HG03460 (cell line): Measurements from ENCODE around the gene ELF3.
A peak's percentile ranks its signal among the peaks of the same experiment; 100 is the strongest.
"Not testable (repeated sequence)": the region's sequence is repeated elsewhere in the genome, so short reads cannot be mapped to it uniquely, and the experiment has no call there.

Experiments
- ATAC-seq: cut with Tn5 transposase; IDR thresholded peaks from one replicate; pipeline ENCODE4 v1.9.1; 2021; ENCODE audit not compliant: unreplicated experiment

ELF3 gene

GRCh38 chr1:202034149-202034682, 23.8 kb downstream of the ELF3 start:
- ATAC-seq = no peak

- ATAC-seq = no peak
Measured at GRCh38 chr1:202034683-202035462, 24.5 kb downstream of the ELF3 start.

- no peak for ATAC-seq
Measured at GRCh38 chr1:202036595-202037387, 26.4 kb downstream of the ELF3 start.

GRCh38 chr1:202037706-202038296, 27.4 kb downstream of the ELF3 start:
- no peak for ATAC-seq

GRCh38 chr1:202038688-202039346, 28.4 kb downstream of the ELF3 start:
- peak; percentile 61 for ATAC-seq

- no peak for ATAC-seq
Measured at GRCh38 chr1:202045705-202046104, 35.3 kb downstream of the ELF3 start.

GRCh38 chr1:202046227-202046626, 35.8 kb downstream of the ELF3 start:
- ATAC-seq = no peak

- ATAC-seq = no peak
Measured at GRCh38 chr1:202046748-202047708, 36.6 kb downstream of the ELF3 start.

- ATAC-seq = no peak
Measured at GRCh38 chr1:202047977-202048376, 37.6 kb downstream of the ELF3 start.

- ATAC-seq = no peak
Measured at GRCh38 chr1:202049129-202049528, 38.7 kb downstream of the ELF3 start.

GRCh38 chr1:202054094-202054493, 43.7 kb downstream of the ELF3 start:
- no peak for ATAC-seq

- ATAC-seq = not testable (repeated sequence)
Measured at GRCh38 chr1:202054673-202055072, 44.3 kb downstream of the ELF3 start.

- ATAC-seq = no peak
Measured at GRCh38 chr1:202056644-202057334, 46.4 kb downstream of the ELF3 start.

- ATAC-seq = not testable (repeated sequence)
Measured at GRCh38 chr1:202057335-202057704, 46.9 kb downstream of the ELF3 start.

GRCh38 chr1:202058001-202058908, 47.9 kb downstream of the ELF3 start:
- no peak for ATAC-seq

GRCh38 chr1:202061055-202061454, 50.7 kb downstream of the ELF3 start:
- ATAC-seq = no peak

GRCh38 chr1:202061787-202062186, 51.4 kb downstream of the ELF3 start:
- ATAC-seq = not testable (repeated sequence)

GRCh38 chr1:202062636-202063035, 52.2 kb downstream of the ELF3 start:
- ATAC-seq = not testable (repeated sequence)
